Transverse colon (tissue), 4 donors: Measurements from ENCODE around the gene GNA12. TPM values are rescaled to one million over a fixed set of nuclear protein-coding genes. Genes with fewer than 3 reads are reported as not detected.

Experiments used
- DNase-seq: peaks from one replicate; pipeline ENCODE4 v3.0.0-alpha.2; 2019
- H3K27ac ChIP-seq, 4 donors: fragments of 200-600 bp; sonication (generic); 2 replicates each; pipeline ENCODE4 v1.5.1; 2016 to 2018; ENCODE audit warnings: inconsistent platforms in 4 of 4
- H3K27me3 ChIP-seq: fragments of 200-600 bp; sonication (generic); 2 replicates; pipeline ENCODE4 v1.5.1; 2017; ENCODE audit warnings: inconsistent platforms
- H3K36me3 ChIP-seq, 4 donors: fragments of 200-600 bp; sonication (generic); 2 replicates each; pipeline ENCODE4 v1.5.1; 2017 to 2019; ENCODE audit warnings: inconsistent platforms in 4 of 4
- H3K4me1 ChIP-seq, 4 donors: fragments of 200-600 bp; sonication (generic); 2 replicates each; pipeline ENCODE4 v1.5.1; 2017 to 2020; ENCODE audit warnings: inconsistent platforms in 4 of 4
- H3K4me3 ChIP-seq, 4 donors: fragments of 200-600 bp; sonication (generic); 1 replicate in 1 of 4; 2 replicates in 3 of 4; pipeline versions ENCODE4 v1.5.1 to v1.6.1; 2017 to 2019; ENCODE audit warnings: inconsistent platforms in 4 of 4
- H3K9me3 ChIP-seq, 2 donors: fragments of 200-600 bp; sonication (generic); 2 replicates each; pipeline ENCODE4 v1.5.1; 2017 to 2019; ENCODE audit warnings: inconsistent platforms in 2 of 2
- CTCF ChIP-seq, 5 experiments: fragments of 200-600 bp in 3 of 5; fragments of 450-650 bp in 2 of 5; sonication (generic) in 3 of 5; IDR thresholded peaks; 1 replicate in 2 of 5; 2 replicates in 3 of 5; pipeline ENCODE4 v1.5.1; 2016 to 2017; ENCODE audit warnings: antibody characterized with exemption in 5 of 5, inconsistent platforms in 3 of 5, mild to moderate bottlenecking in 2 of 5, moderate library complexity in 1 of 5
- EP300 ChIP-seq: sonication (generic); formaldehyde crosslinking; IDR thresholded peaks from one replicate; pipeline ENCODE4 v1.6.1; 2017; ENCODE audit warnings: antibody characterized with exemption, low read depth
- POLR2A ChIP-seq: fragments of 450-650 bp; IDR thresholded peaks from one replicate; pipeline ENCODE4 v1.6.1; 2016; ENCODE audit warnings: antibody characterized with exemption, mild to moderate bottlenecking, moderate library complexity
- POLR2AphosphoS5 ChIP-seq, 3 donors: sonication (generic); formaldehyde crosslinking; IDR thresholded peaks; one replicate each; pipeline ENCODE4 v1.6.1; 2016; ENCODE audit warnings: antibody characterized with exemption in 3 of 3
- WGBS, 2 donors: methylation state at CpG; one replicate each; pipeline ENCODE4 v1.1.5; 2018; ENCODE audit warnings: low coverage in 1 of 2; 5-methylcytosine and 5-hydroxymethylcytosine counted together
- in situ Hi-C, 4 donors: fragments of 200-750 bp; cut with MboI; loops; one replicate each; pipeline versions ENCODE4 v1.15.0 to v1.15.1; 2017; ENCODE audit warnings: low sequenced_read_pairs in 3 of 4, low pct_ligation_motif_present in 1 of 4, low pct_unique_long_range_greater_than_20kb in 1 of 4
- intact Hi-C: fragments of 100-400 bp; cut with DNase I; formaldehyde crosslinking; loops from one replicate; pipeline ENCODE4 v1.15.1; 2023; ENCODE audit warnings: low total_unique reads
- total RNA-seq, 4 donors: library from RNA; depleted of rRNA; stranded (reverse); fragments of >200 nt; gene quantifications; one replicate each; pipeline ENCODE4 v1.1.0, GENCODE V29; 2016

GNA12 gene
- total RNA-seq, 4 donors from 2014 or later: 18.9 to 39.6 (median 22.2) TPM

DNA sequence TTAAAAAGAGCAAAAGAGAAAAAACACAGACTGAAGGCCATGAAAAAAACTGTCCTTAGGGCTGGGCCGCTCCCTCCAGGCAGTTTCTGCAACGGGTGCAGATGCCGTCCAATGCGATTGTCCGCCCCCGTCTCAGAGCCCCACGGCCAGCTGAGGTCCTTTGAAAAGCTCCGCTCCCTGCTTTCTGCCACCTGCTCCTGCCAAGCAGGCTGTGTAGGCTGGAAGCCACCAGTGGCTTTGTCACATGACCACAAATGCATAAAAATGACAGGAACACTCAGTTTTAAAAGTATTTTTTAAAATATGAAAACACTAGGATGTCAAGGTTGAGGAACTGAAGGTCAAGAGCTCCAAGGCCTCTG, 84.4 kb downstream of the GNA12 start:
- in situ Hi-C loops (no loop called here), intact Hi-C loops (no loop called here)
- H3K4me1 ChIP-seq: peaks cover 37 to 65% (median 43%) of the 10 kb centered on the region in 4 donors
- TF ChIP-seq EP300: no peak
- TF ChIP-seq POLR2AphosphoS5 (IDR thresholded peaks at IDR 0.05): no peak
- no peak for TF ChIP-seq POLR2A
- TF ChIP-seq CTCF (IDR thresholded peaks at IDR 0.05): no peak
- WGBS, 2 donors: 39 to 58% methylated on average over 2 to 8 of the region's 8 CpGs
- DNase-seq: no peak
- no peaks in the 10 kb centered on the region for H3K27me3 ChIP-seq
- H3K4me3 ChIP-seq: no peak overlapping the region
- no peaks in the 10 kb centered on the region for H3K9me3 ChIP-seq
- H3K36me3 ChIP-seq: no peaks in the 10 kb centered on the region
- peak overlapping the region; percentile 85 to 91 (median 87) for H3K27ac ChIP-seq

DNA sequence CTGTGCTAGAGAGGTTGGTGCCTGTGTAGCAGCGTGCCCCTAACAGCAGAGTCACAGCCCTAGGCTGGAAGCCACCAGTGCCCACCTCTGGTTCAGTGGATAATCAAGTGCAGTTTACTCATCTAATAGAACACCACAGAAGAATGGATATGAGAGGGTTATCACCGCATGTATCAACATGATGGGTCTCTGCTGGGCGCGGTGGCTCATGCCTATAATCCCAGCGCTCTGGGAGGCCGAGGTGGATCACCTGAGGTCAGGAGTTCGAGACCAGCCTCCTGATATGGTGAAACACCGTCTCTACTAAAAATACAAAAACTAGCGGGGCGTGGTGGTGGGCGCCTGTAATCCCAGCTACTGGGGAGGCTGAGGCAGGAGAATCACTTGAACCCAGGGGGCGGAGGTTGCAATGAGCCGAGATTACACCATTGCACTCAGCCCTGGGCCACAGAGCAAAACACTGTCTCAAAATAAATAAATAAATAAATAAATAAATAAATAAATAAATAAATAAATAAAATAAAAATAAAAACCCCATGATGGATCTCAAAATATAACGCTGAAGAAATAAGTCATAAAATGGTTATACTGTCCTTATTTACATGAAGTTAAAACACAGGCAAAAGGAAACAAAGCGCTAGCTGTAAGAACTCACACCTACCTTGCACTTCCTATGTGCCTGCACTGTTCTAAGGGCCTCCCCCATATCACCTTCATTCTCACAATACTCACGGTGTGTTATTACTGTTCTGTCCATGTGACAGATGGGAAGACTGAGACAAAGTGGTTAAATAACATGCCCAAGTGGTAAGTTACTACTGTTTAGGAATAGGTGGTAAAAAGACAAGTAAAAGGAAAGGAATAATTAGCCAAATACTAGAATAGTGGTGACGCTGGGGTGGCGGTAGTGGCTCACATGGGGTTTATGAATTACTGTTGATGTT, 85.2 kb downstream of the GNA12 start:
- Histone ChIP-seq H3K27me3 (no peaks in the 10 kb centered on the region), H3K4me1 (peaks cover 37 to 64% (median 43%) of the 10 kb centered on the region in 4 donors), H3K4me3 (no peak overlapping the region), H3K27ac (peak overlapping the region; percentile 85 to 91 (median 87)), H3K36me3 (no peaks in the 10 kb centered on the region), H3K9me3 (no peaks in the 10 kb centered on the region)
- intact Hi-C loops (no loop called here), in situ Hi-C loops (no loop called here)
- 75 to 87% methylated on average over 9 to 18 of the region's 18 CpGs for WGBS, 2 donors
- TF ChIP-seq POLR2A (no peak), EP300 (no peak), CTCF (IDR thresholded peaks at IDR 0.05) (no peak), POLR2AphosphoS5 (IDR thresholded peaks at IDR 0.05) (no peak)
- no peak for DNase-seq

DNA sequence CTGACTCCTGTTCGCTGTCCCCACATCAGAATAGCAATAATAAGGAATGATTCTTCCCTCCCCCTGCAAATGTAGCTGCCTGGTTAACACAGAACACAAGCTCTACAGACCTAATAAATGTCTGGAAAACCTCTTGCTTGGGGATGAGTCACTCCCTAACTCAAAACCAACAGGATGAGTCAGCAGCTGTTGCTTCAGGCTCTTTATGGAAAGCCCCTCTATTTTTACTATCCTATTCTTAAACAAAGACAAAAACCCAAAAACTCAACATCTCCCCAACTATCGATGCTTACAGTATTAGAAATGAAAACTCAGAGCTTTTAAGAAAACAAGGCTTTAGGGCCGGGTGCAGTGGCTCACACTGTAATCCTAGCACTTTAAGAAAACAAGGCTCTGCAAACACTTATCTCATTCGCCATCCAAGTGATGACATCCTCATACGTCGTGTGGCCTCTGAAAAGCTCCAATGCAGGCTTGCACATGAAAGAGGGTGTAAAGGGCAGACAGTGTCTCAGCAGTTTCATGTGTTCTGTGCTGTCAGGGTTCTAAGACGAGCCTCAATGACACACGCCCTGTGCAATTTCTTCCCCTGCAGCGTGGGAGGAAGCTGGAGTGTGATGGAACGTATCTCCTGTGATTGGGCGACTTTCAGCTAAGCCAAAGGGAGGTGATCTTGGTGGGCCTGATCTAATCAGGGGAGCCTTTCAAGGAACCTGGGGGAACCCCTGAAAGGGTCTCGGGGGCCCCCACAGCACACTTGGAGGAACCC, 86.0 kb downstream of the GNA12 start:
- intact Hi-C loops (no loop called here), in situ Hi-C loops (no loop called here)
- Histone ChIP-seq H3K36me3 (no peaks in the 10 kb centered on the region), H3K4me1 (peaks cover 32 to 56% (median 39%) of the 10 kb centered on the region in 4 donors), H3K4me3 (no peak overlapping the region), H3K27ac (peak overlapping the region; percentile 85 to 91 (median 87)), H3K27me3 (no peaks in the 10 kb centered on the region), H3K9me3 (no peaks in the 10 kb centered on the region)
- DNase-seq: peak; percentile 44
- TF ChIP-seq CTCF (IDR thresholded peaks at IDR 0.05) (no peak), EP300 (peak; percentile 45), POLR2AphosphoS5 (IDR thresholded peaks at IDR 0.05) (peak; percentile 60 to 75 (median 61))
- WGBS, 2 donors: 24 to 52% methylated on average over 5 to 12 of the region's 12 CpGs

GRCh38 chr7:2757361-2757903, 86.7 kb downstream of the GNA12 start:
- H3K4me3 ChIP-seq: no peak overlapping the region
- no peaks in the 10 kb centered on the region for H3K27me3 ChIP-seq
- intact Hi-C loops (no loop called here), in situ Hi-C loops (no loop called here)
- H3K9me3 ChIP-seq: no peaks in the 10 kb centered on the region
- peak overlapping the region; percentile 85 to 91 (median 87) for H3K27ac ChIP-seq
- 60 to 67% methylated on average over 6 to 11 of the region's 11 CpGs for WGBS, 2 donors
- peak; percentile 38 for DNase-seq
- TF ChIP-seq POLR2A (no peak), CTCF (IDR thresholded peaks at IDR 0.05) (no peak), POLR2AphosphoS5 (IDR thresholded peaks at IDR 0.05) (no peak), EP300 (no peak)
- no peaks in the 10 kb centered on the region for H3K36me3 ChIP-seq
- H3K4me1 ChIP-seq: peaks cover 32 to 52% (median 38%) of the 10 kb centered on the region in 4 donors
